Thoracic aorta (tissue), 2 donors: ENCODE data around the gene LRRC46. TPM values are rescaled to one million over a fixed set of nuclear protein-coding genes. Genes with fewer than 3 reads are reported as not detected.

Experiments
- ATAC-seq: fragments of 150-250 bp; one replicate; pipeline ENCODE4 v1.8.0; 2017; ENCODE audit warnings: low read depth; ENCODE audit not compliant: insufficient number of reproducible peaks, low FRiP score
- DNase-seq: peaks from one replicate; pipeline ENCODE4 v3.0.0-alpha.2; 2020; ENCODE audit warnings: low spot score
- H3K27ac ChIP-seq, 2 donors: fragments of 200-600 bp; sonication (generic); 1 replicate in 1 of 2; 2 replicates in 1 of 2; pipeline ENCODE4 v1.5.1; 2016; ENCODE audit warnings: mild to moderate bottlenecking in 2 of 2, moderate library complexity in 2 of 2
- H3K27me3 ChIP-seq: fragments of 200-600 bp; sonication (generic); replicated peaks from 2 replicates; pipeline ENCODE4 v1.6.0; 2016; ENCODE audit warnings: mild to moderate bottlenecking; ENCODE audit not compliant: insufficient read depth
- H3K36me3 ChIP-seq: fragments of 200-600 bp; sonication (generic); one replicate; pipeline ENCODE4 v1.5.1; 2016
- H3K4me1 ChIP-seq, 2 donors: fragments of 200-600 bp; sonication (generic); 1 replicate in 1 of 2; 2 replicates in 1 of 2; pipeline versions ENCODE4 v1.5.1 to v1.6.0; 2016; ENCODE audit warnings: low read depth in 2 of 2, mild to moderate bottlenecking in 1 of 2; ENCODE audit not compliant: control insufficient read depth in 1 of 2
- H3K4me3 ChIP-seq: fragments of 200-600 bp; sonication (generic); 2 replicates; pipeline ENCODE4 v1.5.1; 2016; ENCODE audit warnings: mild to moderate bottlenecking
- H3K9me3 ChIP-seq: fragments of 200-600 bp; sonication (generic); 2 replicates; pipeline ENCODE4 v1.5.1; 2016
- total RNA-seq, 2 donors: library from RNA; depleted of rRNA; stranded (reverse); fragments of >200 nt; gene quantifications; one replicate each; pipeline versions ENCODE4 v1.1.0 to v1.2.3, GENCODE V29; 2016
- TF ChIP-seq, protein P1 (sequence below): fragments of 200-600 bp; sonication (generic); IDR thresholded peaks from one replicate; pipeline ENCODE4 v1.5.1; 2019; ENCODE audit warnings: antibody characterized with exemption

Gene LRRC46, protein sequence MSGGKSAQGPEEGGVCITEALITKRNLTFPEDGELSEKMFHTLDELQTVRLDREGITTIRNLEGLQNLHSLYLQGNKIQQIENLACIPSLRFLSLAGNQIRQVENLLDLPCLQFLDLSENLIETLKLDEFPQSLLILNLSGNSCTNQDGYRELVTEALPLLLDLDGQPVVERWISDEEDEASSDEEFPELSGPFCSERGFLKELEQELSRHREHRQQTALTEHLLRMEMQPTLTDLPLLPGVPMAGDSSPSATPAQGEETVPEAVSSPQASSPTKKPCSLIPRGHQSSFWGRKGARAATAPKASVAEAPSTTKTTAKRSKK
- under 1 TPM in 1 of 2 donors, not detected in 1; 0.42 TPM for total RNA-seq

DNA sequence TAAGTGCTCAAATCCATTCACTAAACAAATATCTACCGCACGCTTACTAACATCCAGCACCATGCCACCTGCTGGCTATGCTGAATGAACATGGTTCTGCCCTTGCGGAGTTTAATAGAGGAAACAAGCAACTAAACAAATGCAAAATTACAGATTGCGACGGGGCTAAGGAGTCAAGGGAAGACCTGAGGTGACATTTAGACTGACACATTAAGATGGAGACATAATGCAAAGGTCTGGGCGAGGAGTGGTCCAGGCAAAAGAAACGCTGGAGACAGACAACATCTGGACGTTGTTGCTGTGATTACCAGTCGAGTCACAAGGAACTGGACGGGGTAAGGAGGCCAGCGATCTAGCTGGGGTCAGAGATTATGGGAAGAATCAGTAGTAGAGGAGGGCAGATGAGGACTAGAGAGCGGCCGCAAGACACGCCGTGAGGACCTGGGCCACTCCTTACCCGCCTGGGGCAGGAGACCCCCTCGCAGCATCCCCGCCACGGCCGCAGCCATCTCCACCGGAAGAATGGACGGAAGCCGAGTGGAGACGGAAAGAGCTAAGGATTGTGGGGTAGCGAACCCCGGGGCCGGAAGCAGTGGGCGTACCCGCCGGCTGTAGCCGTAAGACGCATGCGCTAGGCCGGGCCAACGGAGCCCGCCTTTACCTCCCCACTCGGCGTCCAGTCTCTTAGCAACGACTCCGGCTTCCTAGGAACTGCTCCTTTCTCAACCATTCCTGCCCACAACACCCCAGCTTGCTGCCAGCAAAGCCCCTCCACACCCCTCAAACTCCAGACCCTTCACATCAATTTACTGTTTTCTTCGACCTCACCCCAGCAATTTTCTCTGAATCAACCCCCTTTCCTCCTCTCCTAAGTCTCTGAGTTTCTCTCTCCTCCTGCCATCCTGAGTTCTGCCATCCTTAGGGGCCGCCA lies at the start of gene LRRC46, which contains the start of gene MRPL10:
TSS of gene LRRC46 (plus strand) at position 668 of the 931 bp plus-strand sequence. CDS start 320 bp downstream, outside the sequence.
TSS of gene MRPL10 (minus strand) at position 539 of the 931 bp plus-strand sequence. CDS start at position 509, 30 bp downstream.
- no peaks in the 10 kb centered on the region for H3K9me3 ChIP-seq
- ATAC-seq (peak; percentile 76), DNase-seq (peak; percentile 58)
- H3K27me3 ChIP-seq, result no peaks in the 10 kb centered on the region
- TF ChIP-seq, protein P1, sequence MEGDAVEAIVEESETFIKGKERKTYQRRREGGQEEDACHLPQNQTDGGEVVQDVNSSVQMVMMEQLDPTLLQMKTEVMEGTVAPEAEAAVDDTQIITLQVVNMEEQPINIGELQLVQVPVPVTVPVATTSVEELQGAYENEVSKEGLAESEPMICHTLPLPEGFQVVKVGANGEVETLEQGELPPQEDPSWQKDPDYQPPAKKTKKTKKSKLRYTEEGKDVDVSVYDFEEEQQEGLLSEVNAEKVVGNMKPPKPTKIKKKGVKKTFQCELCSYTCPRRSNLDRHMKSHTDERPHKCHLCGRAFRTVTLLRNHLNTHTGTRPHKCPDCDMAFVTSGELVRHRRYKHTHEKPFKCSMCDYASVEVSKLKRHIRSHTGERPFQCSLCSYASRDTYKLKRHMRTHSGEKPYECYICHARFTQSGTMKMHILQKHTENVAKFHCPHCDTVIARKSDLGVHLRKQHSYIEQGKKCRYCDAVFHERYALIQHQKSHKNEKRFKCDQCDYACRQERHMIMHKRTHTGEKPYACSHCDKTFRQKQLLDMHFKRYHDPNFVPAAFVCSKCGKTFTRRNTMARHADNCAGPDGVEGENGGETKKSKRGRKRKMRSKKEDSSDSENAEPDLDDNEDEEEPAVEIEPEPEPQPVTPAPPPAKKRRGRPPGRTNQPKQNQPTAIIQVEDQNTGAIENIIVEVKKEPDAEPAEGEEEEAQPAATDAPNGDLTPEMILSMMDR, result no peak
- H3K36me3 ChIP-seq, result peaks cover 16% of the 10 kb centered on the region
- H3K27ac ChIP-seq, result peak within 1 kb of the TSS; percentile 70 to 75
- H3K4me1 ChIP-seq, result peaks cover 13 to 18% of the 10 kb centered on the region in 2 donors
- peak within 1 kb of the TSS; percentile 85 for H3K4me3 ChIP-seq

DNA sequence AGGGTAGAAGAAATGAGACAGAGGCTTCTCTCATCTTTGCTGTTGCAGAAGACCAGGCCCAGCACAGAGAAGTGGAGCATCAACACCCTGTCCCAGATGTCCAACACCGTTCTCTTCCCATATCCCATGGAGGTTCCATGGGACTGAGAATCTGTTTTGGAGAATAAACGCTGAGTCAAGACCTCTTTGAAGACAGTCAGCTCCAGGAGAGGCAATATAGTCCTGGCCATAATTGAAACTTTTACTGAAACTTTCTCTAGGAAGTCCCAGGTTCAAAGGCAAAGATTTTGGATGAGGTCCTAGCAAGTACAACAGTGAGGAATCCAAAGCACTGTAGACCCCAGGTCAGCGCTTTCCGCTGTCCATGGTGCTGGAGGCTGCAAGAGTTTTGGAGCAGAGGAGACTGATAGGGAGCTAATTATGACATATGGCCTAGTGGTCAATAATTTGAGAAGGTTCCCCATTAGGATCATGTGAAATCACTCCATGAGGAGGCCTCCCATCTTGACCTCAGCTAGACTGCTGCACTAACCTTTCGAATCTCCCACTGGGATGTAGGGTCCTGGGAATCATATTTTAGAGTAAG lies 45.8 kb upstream of the LRRC46 start:
- Histone ChIP-seq H3K36me3 (no peaks in the 10 kb centered on the region), H3K4me1 (peaks cover 2 to 10% of the 10 kb centered on the region in 2 donors), H3K9me3 (no peaks in the 10 kb centered on the region), H3K27ac (no peak overlapping the region), H3K27me3 (peaks cover 8% of the 10 kb centered on the region), H3K4me3 (no peak overlapping the region)
- ATAC-seq (no peak), DNase-seq (no peak)
- TF ChIP-seq, protein P1, result no peak

DNA sequence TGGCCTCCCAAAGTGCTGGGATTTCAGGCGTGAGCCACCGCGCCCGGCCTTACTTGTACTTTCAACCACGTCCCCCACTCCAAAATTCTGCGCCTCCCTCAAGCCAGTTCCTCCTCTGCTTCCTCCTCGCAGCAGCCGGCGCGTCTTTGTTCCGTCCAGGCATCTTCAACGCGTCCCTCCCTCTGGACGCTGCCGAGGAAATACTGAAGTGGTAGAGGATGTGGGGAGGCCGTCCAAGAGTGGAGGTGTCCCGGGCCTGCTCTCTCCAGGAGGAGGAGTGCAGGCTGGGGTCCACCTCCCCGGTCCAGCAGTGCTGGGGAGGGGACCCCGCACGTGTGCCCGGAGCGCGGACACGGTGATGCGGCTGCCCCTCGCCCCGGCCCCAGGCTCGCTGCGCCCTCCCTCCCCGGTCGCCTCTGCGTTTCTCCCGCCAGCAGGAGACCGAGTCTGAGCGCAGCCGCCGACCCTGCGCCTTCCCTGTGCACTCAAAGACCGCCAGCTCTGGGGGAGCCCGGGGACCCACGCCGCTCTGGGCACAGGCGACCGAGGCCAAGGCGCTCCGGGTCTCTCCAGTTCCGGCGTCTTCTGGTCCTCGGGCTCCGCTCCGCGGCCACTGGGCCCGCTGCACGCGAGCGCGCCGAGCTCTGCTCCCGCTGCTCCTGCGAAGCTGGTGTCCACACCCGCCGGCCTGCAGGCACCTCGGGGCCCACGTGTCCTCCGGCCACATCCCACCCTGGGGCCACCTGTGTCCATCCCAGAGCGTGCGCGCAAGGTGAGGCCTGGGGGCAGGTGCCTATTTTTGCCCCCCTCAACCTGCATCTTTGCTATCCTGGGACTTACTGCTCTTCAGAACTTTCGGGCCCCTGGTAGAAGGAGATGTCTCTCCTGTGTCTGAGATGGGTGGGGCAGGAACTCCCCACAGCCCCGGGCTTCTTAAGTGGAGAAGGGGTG lies 41.6 kb upstream of the LRRC46 start:
- peaks cover 2 to 10% of the 10 kb centered on the region in 2 donors for H3K4me1 ChIP-seq
- H3K9me3 ChIP-seq, result no peaks in the 10 kb centered on the region
- peaks cover 15% of the 10 kb centered on the region for H3K27me3 ChIP-seq
- TF ChIP-seq, protein P1, result peak; percentile 58
- no peaks in the 10 kb centered on the region for H3K36me3 ChIP-seq
- no peak for ATAC-seq
- H3K27ac ChIP-seq, result no peak overlapping the region
- H3K4me3 ChIP-seq, result peak overlapping the region; percentile 64
- DNase-seq, result no peak

DNA sequence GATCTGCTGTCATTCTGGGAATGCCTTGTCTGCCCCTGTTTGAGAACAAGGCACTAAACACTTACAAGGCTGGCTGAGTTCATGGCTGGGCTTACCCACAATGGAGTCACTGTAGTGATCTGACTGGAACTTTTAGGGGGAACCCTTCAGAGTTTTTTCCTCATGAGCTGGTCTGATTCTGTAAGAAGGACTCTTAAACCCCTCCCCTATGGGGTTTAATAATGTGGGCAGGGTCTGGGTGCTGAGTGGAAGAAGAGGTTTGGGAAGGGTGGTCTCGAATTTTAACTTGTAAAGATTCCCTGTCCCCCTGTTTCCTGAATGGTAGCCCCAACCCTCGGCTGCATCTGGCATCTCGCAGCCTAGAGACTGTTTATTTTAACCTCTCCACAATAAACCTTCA lies 40.4 kb upstream of the LRRC46 start:
- Histone ChIP-seq H3K36me3 (no peaks in the 10 kb centered on the region), H3K4me1 (peaks cover 2 to 10% of the 10 kb centered on the region in 2 donors), H3K9me3 (no peaks in the 10 kb centered on the region), H3K27me3 (peaks cover 15% of the 10 kb centered on the region), H3K27ac (no peak overlapping the region), H3K4me3 (no peak overlapping the region)
- DNase-seq (no peak), ATAC-seq (no peak)
- TF ChIP-seq, protein P1, result no peak
